DMS79 (cell line): Measurements from ENCODE around the gene TLR8.

Experiments used
- DNase-seq: peaks from one replicate; lab custom pipeline; 2025; lab: John Stamatoyannopoulos, UW

TLR8 gene

GRCh38 chrX:12906046-12906761 lies at the start of gene TLR8:
Gene TLR8 (plus strand): TSS chrX:12906620. CDS start chrX:12906707, 87 bp downstream.
- DNase-seq, result no peak

- no peak for DNase-seq
Measured at GRCh38 chrX:12865359-12865758, 41.1 kb upstream of the TLR8 start.

- DNase-seq, result no peak
Measured at GRCh38 chrX:12866451-12867377, 39.7 kb upstream of the TLR8 start, which contains the start of gene TLR7. Gene TLR7 (plus strand): TSS chrX:12867072. CDS start chrX:12867579, 507 bp downstream.

- DNase-seq, result no peak
Measured at GRCh38 chrX:12867685-12868084, 38.7 kb upstream of the TLR8 start.

- DNase-seq, result no peak
Measured at GRCh38 chrX:12868747-12869146, 37.7 kb upstream of the TLR8 start.

GRCh38 chrX:12871257-12871656 lies 35.2 kb upstream of the TLR8 start:
- DNase-seq, result no peak

- DNase-seq, result no peak
Measured at GRCh38 chrX:12872741-12873140, 33.7 kb upstream of the TLR8 start.

- no peak for DNase-seq
Measured at GRCh38 chrX:12874581-12874980, 31.8 kb upstream of the TLR8 start.

- DNase-seq, result no peak
Measured at GRCh38 chrX:12877386-12877785, 29.0 kb upstream of the TLR8 start.

- no peak for DNase-seq
Measured at GRCh38 chrX:12878536-12878935, 27.9 kb upstream of the TLR8 start.

GRCh38 chrX:12881914-12882313 lies 24.5 kb upstream of the TLR8 start:
- DNase-seq, result no peak

GRCh38 chrX:12885508-12885907 lies 20.9 kb upstream of the TLR8 start:
- DNase-seq, result no peak

- DNase-seq, result no peak
Measured at GRCh38 chrX:12886545-12886944, 19.9 kb upstream of the TLR8 start.

- no peak for DNase-seq
Measured at GRCh38 chrX:12887141-12887540, 19.3 kb upstream of the TLR8 start.

- no peak for DNase-seq
Measured at GRCh38 chrX:12887767-12888166, 18.7 kb upstream of the TLR8 start.

- DNase-seq, result no peak
Measured at GRCh38 chrX:12890467-12890866, 16.0 kb upstream of the TLR8 start.

- DNase-seq, result no peak
Measured at GRCh38 chrX:12891171-12891570, 15.2 kb upstream of the TLR8 start.

GRCh38 chrX:12891915-12892506 lies 14.4 kb upstream of the TLR8 start:
- DNase-seq, result no peak

- DNase-seq, result no peak
Measured at GRCh38 chrX:12892716-12893115, 13.7 kb upstream of the TLR8 start.

GRCh38 chrX:12894074-12895030 lies 12.1 kb upstream of the TLR8 start:
- DNase-seq, result no peak

- no peak for DNase-seq
Measured at GRCh38 chrX:12895866-12896265, 10.6 kb upstream of the TLR8 start.

GRCh38 chrX:12896935-12897334 lies 9.5 kb upstream of the TLR8 start:
- no peak for DNase-seq
